OCI-LY3 (cell line): ENCODE results near the gene RAB20.

Experiments
- EZH2phosphoT487 ChIP-seq: fragments of 200-600 bp; shearing (Covaris generic); IDR thresholded peaks from 2 replicates; pipeline ENCODE4 v1.6.1; 2018; ENCODE audit warnings: antibody characterized with exemption, mixed run types, low read depth
- TF ChIP-seq, protein P1 (sequence below): fragments of 200-600, 300-600 bp; sonication (generic); IDR thresholded peaks from 2 replicates; pipeline ENCODE4 v1.5.1; 2014; ENCODE audit warnings: antibody characterized with exemption, low read length, low read depth

GRCh38 chr13:110491869-110492678 lies 69.4 kb downstream of the RAB20 start:
- TF ChIP-seq, protein P1, sequence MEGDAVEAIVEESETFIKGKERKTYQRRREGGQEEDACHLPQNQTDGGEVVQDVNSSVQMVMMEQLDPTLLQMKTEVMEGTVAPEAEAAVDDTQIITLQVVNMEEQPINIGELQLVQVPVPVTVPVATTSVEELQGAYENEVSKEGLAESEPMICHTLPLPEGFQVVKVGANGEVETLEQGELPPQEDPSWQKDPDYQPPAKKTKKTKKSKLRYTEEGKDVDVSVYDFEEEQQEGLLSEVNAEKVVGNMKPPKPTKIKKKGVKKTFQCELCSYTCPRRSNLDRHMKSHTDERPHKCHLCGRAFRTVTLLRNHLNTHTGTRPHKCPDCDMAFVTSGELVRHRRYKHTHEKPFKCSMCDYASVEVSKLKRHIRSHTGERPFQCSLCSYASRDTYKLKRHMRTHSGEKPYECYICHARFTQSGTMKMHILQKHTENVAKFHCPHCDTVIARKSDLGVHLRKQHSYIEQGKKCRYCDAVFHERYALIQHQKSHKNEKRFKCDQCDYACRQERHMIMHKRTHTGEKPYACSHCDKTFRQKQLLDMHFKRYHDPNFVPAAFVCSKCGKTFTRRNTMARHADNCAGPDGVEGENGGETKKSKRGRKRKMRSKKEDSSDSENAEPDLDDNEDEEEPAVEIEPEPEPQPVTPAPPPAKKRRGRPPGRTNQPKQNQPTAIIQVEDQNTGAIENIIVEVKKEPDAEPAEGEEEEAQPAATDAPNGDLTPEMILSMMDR, result no peak
- no peak for TF ChIP-seq EZH2phosphoT487
